ENCODE results near the gene CD109. TPM values are rescaled to one million over a fixed set of nuclear protein-coding genes. Genes with fewer than 3 reads are reported as not detected.
"Not testable (repeated sequence)": the region's sequence is repeated elsewhere in the genome, so short reads cannot be mapped to it uniquely, and the experiment has no call there.

Gene CD109
- total and polyA plus RNA-seq, 2 of the 4 experiments (the other 2 are of a cell fraction), result 3.6 to 5.0 TPM

DNA sequence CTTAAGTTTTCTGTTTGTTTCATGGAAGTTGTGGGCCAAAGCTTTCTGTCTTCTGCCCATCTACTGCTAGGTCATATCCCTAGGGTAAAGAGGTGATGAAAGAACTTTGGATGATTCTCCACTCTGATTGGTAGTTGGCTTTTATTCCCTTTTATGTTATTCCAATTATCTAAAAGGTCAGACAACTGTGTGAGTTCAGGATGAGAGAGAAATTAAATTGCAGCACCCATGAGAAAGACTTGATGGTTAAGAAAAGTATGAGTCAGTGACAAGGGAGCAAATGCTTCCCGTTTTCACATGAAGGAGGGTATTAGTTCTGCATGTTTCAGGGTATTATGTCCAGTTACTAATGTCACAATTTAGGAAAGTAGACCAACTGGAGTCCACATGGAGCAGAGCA is 136.3 kb downstream of the CD109 start:
- Histone ChIP-seq H3K79me1 (ENCODE audit: low read depth in 1 of 2, low read length in 2 of 2) (no peaks in the 10 kb centered on the region), H3K4me3 (ENCODE audit: insufficient read depth, low read depth, low read length) (no peak overlapping the region), H3K27me3 (ENCODE audit: control insufficient read depth, insufficient read depth, low read length) (no peaks in the 10 kb centered on the region), H2BK120ac (ENCODE audit: low read depth, low read length) (no peak overlapping the region), H3K4me2 (ENCODE audit: low read depth, low read length) (no peak overlapping the region), H3K9me1 (ENCODE audit: insufficient read depth, low read length) (no peaks in the 10 kb centered on the region), H4K20me1 (ENCODE audit: insufficient read depth, low read length) (no peaks in the 10 kb centered on the region), H2AFZ (replicated peaks; ENCODE audit: low read length, poor library complexity) (no peak overlapping the region), H2BK15ac (ENCODE audit: low read depth, low read length) (no peak overlapping the region), H3K4me1 (ENCODE audit: control insufficient read depth, insufficient read depth, low read length) (no peaks in the 10 kb centered on the region), H3K14ac (replicated peaks; ENCODE audit: low read depth, low read length) (no peak overlapping the region), H2AK9ac (replicated peaks; ENCODE audit: low read depth, low read length, poor library complexity) (no peak overlapping the region), H2AK5ac (ENCODE audit: low read depth, low read length) (no peak overlapping the region), H4K8ac (ENCODE audit: low read depth in 2 of 2, low read length in 2 of 2) (no peak overlapping the region), H3K18ac (ENCODE audit: low read depth, low read length) (no peak overlapping the region), H3K36me3 (ENCODE audit: control insufficient read depth, insufficient read depth, low read length) (no peaks in the 10 kb centered on the region), H3K27ac (ENCODE audit: insufficient read depth, low read length) (no peak overlapping the region), H3K4ac (ENCODE audit: low read depth, low read length) (no peak overlapping the region), H4K5ac (ENCODE audit: low read depth, low read length) (no peak overlapping the region), H3K9me3 (ENCODE audit: control insufficient read depth, insufficient read depth, low read length) (no peaks in the 10 kb centered on the region), H2BK5ac (ENCODE audit: low read depth, low read length, poor library complexity, severe bottlenecking) (no peak overlapping the region), H4K91ac (ENCODE audit: insufficient read depth, low read depth, low read length) (no peak overlapping the region), H3K23ac (ENCODE audit: low read depth, low read length) (no peak overlapping the region), H3K9ac (ENCODE audit: low read depth, low read length) (no peak overlapping the region), H3K56ac (ENCODE audit: extremely low read depth, insufficient read depth, low read length) (no peak overlapping the region), H2BK20ac (ENCODE audit: low read depth, low read length) (no peak overlapping the region)
- WGBS, 2 experiments (ENCODE audit: extremely low coverage in 2 of 2, insufficient read length in 1 of 2), result 71% methylated on average over 1 of the region's 1 CpG; no CpG with 5 or more reads in 1 of the 2 experiments
- no peak for TF ChIP-seq NFE2L2 (IDR thresholded peaks at IDR 0.05; ENCODE audit: low read depth, low read length)
- no peak for TF ChIP-seq MAZ (IDR thresholded peaks at IDR 0.05; ENCODE audit: borderline replicate concordance, low read depth, low read length)
- no peak for TF ChIP-seq FOS (IDR thresholded peaks at IDR 0.05; ENCODE audit: low read depth, low read length)
- TF ChIP-seq, protein P1, sequence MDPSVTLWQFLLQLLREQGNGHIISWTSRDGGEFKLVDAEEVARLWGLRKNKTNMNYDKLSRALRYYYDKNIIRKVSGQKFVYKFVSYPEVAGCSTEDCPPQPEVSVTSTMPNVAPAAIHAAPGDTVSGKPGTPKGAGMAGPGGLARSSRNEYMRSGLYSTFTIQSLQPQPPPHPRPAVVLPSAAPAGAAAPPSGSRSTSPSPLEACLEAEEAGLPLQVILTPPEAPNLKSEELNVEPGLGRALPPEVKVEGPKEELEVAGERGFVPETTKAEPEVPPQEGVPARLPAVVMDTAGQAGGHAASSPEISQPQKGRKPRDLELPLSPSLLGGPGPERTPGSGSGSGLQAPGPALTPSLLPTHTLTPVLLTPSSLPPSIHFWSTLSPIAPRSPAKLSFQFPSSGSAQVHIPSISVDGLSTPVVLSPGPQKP (IDR thresholded peaks at IDR 0.05; ENCODE audit: borderline replicate concordance, low read depth, low read length), result no peak
- TF ChIP-seq, protein P2, sequence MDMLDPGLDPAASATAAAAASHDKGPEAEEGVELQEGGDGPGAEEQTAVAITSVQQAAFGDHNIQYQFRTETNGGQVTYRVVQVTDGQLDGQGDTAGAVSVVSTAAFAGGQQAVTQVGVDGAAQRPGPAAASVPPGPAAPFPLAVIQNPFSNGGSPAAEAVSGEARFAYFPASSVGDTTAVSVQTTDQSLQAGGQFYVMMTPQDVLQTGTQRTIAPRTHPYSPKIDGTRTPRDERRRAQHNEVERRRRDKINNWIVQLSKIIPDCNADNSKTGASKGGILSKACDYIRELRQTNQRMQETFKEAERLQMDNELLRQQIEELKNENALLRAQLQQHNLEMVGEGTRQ (IDR thresholded peaks at IDR 0.05; ENCODE audit: low read depth, low read length), result no peak
- TF ChIP-seq SMC3 (IDR thresholded peaks at IDR 0.05; ENCODE audit: low read depth, low read length), result no peak
- no TSS peak for BruUV-seq (replicated peaks)
- intact Hi-C loops (cut with micrococcal nuclease) (no loop called here), dilution Hi-C loops (cut with HindIII; ENCODE audit: low sequenced_read_pairs, unreplicated experiment) (no loop called here), in situ Hi-C loops (cut with MboI; ENCODE audit: low sequenced_read_pairs) (no loop called here)
- CTCF ChIA-PET, result no interaction called here
- DNase-seq (no peak), ATAC-seq (ENCODE audit: low read depth) (no peak)
- POLR2A ChIA-PET (ENCODE audit: unreplicated experiment), result no interaction called here

DNA sequence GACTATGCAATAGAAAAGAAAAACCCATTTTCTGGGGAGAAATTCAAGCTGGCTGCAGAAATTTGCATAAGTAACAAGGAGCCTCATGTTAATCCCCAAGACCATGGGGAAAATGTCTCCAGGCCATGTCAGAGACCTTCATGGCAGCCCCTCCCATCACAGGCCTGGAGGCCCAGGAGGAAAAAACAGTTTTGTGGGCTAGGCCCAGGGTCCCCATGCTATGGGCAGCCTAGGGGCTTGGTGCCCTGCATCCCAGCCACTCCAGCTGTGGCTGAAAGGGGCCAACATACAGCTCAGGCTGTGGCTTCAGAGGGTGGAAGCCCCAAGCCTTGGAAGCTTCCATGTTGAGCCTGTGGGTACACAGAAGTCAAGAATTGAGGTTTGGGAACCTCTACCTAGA is 148.7 kb downstream of the CD109 start:
- H3K36me3 ChIP-seq (ENCODE audit: control insufficient read depth, insufficient read depth, low read length); H4K5ac ChIP-seq (ENCODE audit: low read depth, low read length); H3K27ac ChIP-seq (ENCODE audit: insufficient read depth, low read length); H4K8ac ChIP-seq (ENCODE audit: low read depth in 2 of 2, low read length in 2 of 2); H3K9me3 ChIP-seq (ENCODE audit: control insufficient read depth, insufficient read depth, low read length); H2BK20ac ChIP-seq (ENCODE audit: low read depth, low read length); H2BK5ac ChIP-seq (ENCODE audit: low read depth, low read length, poor library complexity, severe bottlenecking); H3K23ac ChIP-seq (ENCODE audit: low read depth, low read length); H3K4me1 ChIP-seq (ENCODE audit: control insufficient read depth, insufficient read depth, low read length); H3K18ac ChIP-seq (ENCODE audit: low read depth, low read length); POLR2A ChIA-PET (ENCODE audit: unreplicated experiment); H3K9me1 ChIP-seq (ENCODE audit: insufficient read depth, low read length); H2BK15ac ChIP-seq (ENCODE audit: low read depth, low read length); H3K79me1 ChIP-seq (ENCODE audit: low read depth in 1 of 2, low read length in 2 of 2); CTCF ChIA-PET; H2AFZ ChIP-seq (replicated peaks; ENCODE audit: low read length, poor library complexity); BruUV-seq (replicated peaks); H2AK5ac ChIP-seq (ENCODE audit: low read depth, low read length); H2AK9ac ChIP-seq (replicated peaks; ENCODE audit: low read depth, low read length, poor library complexity); in situ Hi-C loops (cut with MboI; ENCODE audit: low sequenced_read_pairs); H3K4me3 ChIP-seq (ENCODE audit: insufficient read depth, low read depth, low read length); H3K4ac ChIP-seq (ENCODE audit: low read depth, low read length); H3K9ac ChIP-seq (ENCODE audit: low read depth, low read length); dilution Hi-C loops (cut with HindIII; ENCODE audit: low sequenced_read_pairs, unreplicated experiment); H4K20me1 ChIP-seq (ENCODE audit: insufficient read depth, low read length); H3K27me3 ChIP-seq (ENCODE audit: control insufficient read depth, insufficient read depth, low read length); H3K56ac ChIP-seq (ENCODE audit: extremely low read depth, insufficient read depth, low read length); DNase-seq; H2BK120ac ChIP-seq (ENCODE audit: low read depth, low read length); H3K4me2 ChIP-seq (ENCODE audit: low read depth, low read length); H3K14ac ChIP-seq (replicated peaks; ENCODE audit: low read depth, low read length); H4K91ac ChIP-seq (ENCODE audit: insufficient read depth, low read depth, low read length); ATAC-seq (ENCODE audit: low read depth): not testable (repeated sequence)
- intact Hi-C loops (cut with micrococcal nuclease), result loop anchor here (5.0 kb wide), 1 partner anchor 102 kb away; no protein-coding TSS in a partner anchor

Data from IMR-90 (cell line).